ENCODE measurements around the gene NPB.

The NPB gene

GRCh38 chr17:81947189-81947588 is 45.2 kb downstream of the NPB start, which contains the start of gene MYADML2:
Gene MYADML2, minus strand, starts transcription at chr17:81947233. Its CDS starts 5,492 bp downstream, at chr17:81941741.
- no peak for DNase-seq

- DNase-seq: no peak
Observed at GRCh38 chr17:81948635-81949378, 46.8 kb downstream of the NPB start.

GRCh38 chr17:81950501-81950900 is 48.5 kb downstream of the NPB start:
- DNase-seq: no peak

- no peak for DNase-seq
Observed at GRCh38 chr17:81951785-81952684, 50.0 kb downstream of the NPB start.

All from stimulated activated naive CD4-positive, alpha-beta T cell treated with Interleukin-2 at 50 U/mL for 16 hours (primary cell).